Activated naive CD8-positive, alpha-beta T cell (primary cell): ENCODE measurements around the gene SMIM29.
"Not testable (repeated sequence)": the region's sequence is repeated elsewhere in the genome, so short reads cannot be mapped to it uniquely, and the experiment has no call there.

Source experiments
- H3K27ac Mint-ChIP-seq: one replicate; pipeline ENCODE4 v1.8.0; 2021; ENCODE audit warnings: mixed read lengths
- H3K27me3 Mint-ChIP-seq: one replicate; pipeline ENCODE4 v1.8.0; 2021; ENCODE audit warnings: mixed read lengths
- H3K36me3 Mint-ChIP-seq: one replicate; pipeline ENCODE4 v1.8.0; 2021; ENCODE audit warnings: mixed read lengths
- H3K4me1 Mint-ChIP-seq: one replicate; pipeline ENCODE4 v1.8.0; 2021; ENCODE audit warnings: low read depth, mixed read lengths
- H3K4me3 Mint-ChIP-seq: one replicate; pipeline ENCODE4 v1.8.0; 2021; ENCODE audit warnings: mild to moderate bottlenecking, mixed read lengths
- H3K9me3 Mint-ChIP-seq: one replicate; pipeline ENCODE4 v1.8.0; 2021; ENCODE audit warnings: low read depth, mixed read lengths

SMIM29 gene

DNA sequence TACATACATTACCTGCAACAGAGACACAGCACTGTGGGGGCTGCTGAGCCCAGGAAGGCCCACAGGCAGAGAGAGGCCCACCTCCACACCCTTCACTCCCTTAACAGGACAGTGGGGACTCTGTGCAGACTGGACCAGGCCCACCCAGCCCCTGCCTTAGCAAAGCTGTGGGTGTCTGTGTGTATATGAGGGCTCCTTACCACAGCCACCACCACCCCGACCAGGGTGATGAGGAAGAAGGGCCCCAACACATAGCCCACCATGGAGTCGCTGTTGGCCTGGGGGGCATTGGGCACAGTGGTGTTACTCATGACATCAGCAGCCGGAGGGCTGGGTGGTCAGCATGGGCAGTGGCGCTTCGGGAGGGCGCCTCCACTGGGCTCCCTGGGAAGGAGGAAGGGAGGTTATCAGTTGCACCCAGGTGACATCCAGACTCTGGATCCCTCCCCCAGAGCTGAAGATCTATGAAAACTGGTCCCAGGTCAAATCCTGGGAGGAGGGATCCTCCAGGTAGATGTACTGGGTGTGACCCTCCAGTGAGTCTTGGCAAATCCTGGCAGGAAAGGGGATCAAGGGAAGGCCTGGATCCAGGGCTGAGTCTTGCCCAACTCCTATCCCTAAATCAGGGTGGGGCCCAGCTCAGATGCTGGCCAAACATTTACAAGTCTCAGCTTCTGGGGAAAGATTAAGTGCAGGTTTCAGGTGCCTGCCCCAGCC is 1.2 kb downstream of the SMIM29 start:
- no peaks in the 10 kb centered on the region for H3K9me3 Mint-ChIP-seq
- H3K27me3 Mint-ChIP-seq: no peaks in the 10 kb centered on the region
- H3K36me3 Mint-ChIP-seq: peaks cover 4% of the 10 kb centered on the region
- peaks cover 52% of the 10 kb centered on the region for H3K4me1 Mint-ChIP-seq
- H3K27ac Mint-ChIP-seq: peak overlapping the region; percentile 86
- H3K4me3 Mint-ChIP-seq: peak overlapping the region; percentile 90

DNA sequence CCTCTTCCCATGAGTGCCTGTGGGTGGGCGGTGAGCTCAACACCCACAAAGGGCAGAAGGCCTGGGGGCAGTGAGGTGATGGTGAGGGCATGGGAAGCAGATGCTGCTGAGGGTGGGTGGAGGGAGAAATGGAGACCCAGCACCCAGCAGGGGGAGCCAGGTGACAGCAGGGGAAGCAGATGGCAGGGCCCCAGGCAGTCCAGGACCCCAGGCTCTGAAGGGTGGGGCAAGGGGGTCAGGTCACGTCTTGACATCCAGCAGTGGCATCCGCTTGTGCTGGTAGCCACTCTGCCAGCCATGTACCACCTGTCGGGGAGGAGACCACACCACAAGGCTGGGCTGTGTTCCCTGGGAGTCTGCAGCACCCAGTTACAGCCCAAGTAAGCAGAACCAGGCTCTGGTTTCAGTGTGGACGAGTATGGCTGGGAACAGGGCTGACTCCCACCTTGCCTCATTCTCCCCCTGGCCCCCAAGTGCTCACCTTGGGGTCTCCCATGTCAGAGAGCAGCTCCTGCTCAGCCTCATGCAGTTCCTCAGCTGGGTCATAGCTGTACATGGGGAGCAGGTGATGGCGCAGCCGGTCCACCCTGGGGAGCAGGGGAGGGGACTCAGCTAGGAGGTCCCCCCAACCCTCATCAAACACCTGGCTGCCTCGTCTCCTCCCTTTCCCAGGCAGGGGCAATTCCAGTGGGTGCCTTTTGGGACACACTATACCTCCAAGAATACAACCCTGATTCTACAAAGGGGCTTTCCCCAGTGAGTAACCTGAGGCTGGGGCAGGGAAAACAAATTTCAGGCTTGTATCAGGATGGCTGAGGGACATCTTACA is 2.0 kb downstream of the SMIM29 start:
- Mint-ChIP-seq H3K36me3 (peaks cover 4% of the 10 kb centered on the region), H3K4me1 (peaks cover 61% of the 10 kb centered on the region), H3K27me3 (no peaks in the 10 kb centered on the region), H3K9me3 (no peaks in the 10 kb centered on the region), H3K4me3 (peak overlapping the region; percentile 90), H3K27ac (peak overlapping the region; percentile 86)

DNA sequence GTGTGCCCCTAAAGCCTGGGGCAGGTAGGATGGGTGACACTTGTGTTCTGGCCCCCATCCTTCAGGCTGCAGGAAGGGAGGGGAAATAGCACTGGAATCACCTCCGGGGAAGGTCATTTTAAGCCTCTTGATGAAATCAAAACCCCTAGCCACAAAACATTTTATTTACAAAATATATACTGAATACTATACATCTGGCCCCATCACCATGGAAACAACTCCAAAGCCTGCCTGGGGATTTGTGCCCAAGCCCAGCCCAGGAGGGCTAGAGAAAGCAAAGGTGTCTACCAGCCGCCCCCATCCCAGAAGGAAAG is 2.6 kb downstream of the SMIM29 start:
- H3K36me3 Mint-ChIP-seq: peaks cover 4% of the 10 kb centered on the region
- peak overlapping the region; percentile 47 for H3K4me3 Mint-ChIP-seq
- peak overlapping the region; percentile 58 for H3K27ac Mint-ChIP-seq
- H3K9me3 Mint-ChIP-seq: no peaks in the 10 kb centered on the region
- H3K4me1 Mint-ChIP-seq: peaks cover 66% of the 10 kb centered on the region
- no peaks in the 10 kb centered on the region for H3K27me3 Mint-ChIP-seq

DNA sequence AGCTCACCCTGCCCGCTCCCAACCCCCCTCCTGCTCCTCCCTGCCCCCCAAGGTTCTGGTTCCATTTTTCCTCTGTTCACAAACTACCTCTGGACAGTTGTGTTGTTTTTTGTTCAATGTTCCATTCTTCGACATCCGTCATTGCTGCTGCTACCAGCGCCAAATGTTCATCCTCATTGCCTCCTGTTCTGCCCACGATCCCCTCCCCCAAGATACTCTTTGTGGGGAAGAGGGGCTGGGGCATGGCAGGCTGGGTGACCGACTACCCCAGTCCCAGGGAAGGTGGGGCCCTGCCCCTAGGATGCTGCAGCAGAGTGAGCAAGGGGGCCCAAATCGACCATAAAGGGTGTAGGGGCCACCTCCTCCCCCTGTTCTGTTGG is 3.1 kb downstream of the SMIM29 start:
- H3K27me3 Mint-ChIP-seq, H3K36me3 Mint-ChIP-seq, H3K9me3 Mint-ChIP-seq: not testable (repeated sequence)
- Mint-ChIP-seq H3K4me1 (peaks cover 70% of the 10 kb centered on the region), H3K4me3 (peak overlapping the region; percentile 54), H3K27ac (peak overlapping the region; percentile 76)

DNA sequence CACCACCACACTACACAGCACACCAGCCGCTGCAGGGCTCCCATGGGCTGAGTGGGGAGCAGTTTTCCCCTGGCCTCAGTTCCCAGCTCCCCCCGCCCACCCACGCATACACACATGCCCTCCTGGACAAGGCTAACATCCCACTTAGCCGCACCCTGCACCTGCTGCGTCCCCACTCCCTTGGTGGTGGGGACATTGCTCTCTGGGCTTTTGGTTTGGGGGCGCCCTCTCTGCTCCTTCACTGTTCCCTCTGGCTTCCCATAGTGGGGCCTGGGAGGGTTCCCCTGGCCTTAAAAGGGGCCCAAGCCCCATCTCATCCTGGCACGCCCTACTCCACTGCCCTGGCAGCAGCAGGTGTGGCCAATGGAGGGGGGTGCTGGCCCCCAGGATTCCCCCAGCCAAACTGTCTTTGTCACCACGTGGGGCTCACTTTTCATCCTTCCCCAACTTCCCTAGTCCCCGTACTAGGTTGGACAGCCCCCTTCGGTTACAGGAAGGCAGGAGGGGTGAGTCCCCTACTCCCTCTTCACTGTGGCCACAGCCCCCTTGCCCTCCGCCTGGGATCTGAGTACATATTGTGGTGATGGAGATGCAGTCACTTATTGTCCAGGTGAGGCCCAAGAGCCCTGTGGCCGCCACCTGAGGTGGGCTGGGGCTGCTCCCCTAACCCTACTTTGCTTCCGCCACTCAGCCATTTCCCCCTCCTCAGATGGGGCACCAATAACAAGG is 3.6 kb downstream of the SMIM29 start:
- peak overlapping the region; percentile 69 for H3K4me3 Mint-ChIP-seq
- peaks cover 74% of the 10 kb centered on the region for H3K4me1 Mint-ChIP-seq
- not testable (repeated sequence) for H3K9me3 Mint-ChIP-seq, H3K36me3 Mint-ChIP-seq, H3K27me3 Mint-ChIP-seq
- H3K27ac Mint-ChIP-seq: peak overlapping the region; percentile 76

DNA sequence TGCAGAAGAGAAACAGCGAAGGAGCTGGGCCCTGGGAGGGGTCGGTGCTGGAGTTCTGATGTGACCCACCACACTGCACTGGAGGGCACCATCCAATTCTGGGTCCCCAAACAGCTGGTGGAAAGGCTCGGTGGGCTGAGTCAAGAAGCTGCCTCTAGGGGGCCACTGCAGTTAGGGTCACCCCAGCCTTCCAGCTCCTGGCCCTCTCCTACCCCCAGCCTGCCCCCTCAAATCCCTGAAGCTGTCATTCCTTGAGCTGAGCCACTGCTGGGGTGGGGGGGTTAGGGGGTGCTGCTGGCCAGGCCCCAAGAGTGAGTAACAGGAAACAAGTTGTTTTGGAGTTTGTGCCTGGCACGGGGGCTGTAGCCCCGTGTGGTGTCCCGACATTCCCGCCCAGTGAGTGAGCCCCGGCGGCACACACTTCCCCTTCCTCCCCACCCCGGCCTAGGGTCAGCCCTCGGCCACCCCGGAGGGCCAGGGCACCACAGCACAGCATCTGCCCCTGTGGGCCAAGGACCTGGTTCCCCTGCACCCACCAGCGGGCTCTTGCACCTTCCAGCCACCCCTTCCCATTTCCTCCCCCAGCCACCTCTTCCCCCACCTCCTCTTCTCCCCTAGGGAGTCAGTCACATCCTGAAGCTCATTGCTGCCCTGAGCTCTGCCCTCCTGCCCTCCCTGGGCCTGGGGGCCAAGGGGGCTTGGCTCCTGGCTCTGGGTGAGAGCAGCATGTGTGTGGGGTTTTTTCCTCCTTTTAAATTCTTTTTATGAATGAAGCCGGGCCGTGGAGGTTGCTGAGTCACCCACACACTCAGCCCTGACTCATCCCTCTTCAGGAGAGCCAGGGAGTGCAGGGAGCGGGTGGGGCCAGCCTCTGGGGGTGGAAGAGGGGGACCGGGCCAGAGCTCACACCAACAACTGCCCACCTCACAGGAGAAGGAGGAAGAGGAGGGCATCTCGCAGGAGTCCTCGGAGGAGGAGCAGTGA is 4.6 kb downstream of the SMIM29 start:
- Mint-ChIP-seq H3K4me1 (peaks cover 80% of the 10 kb centered on the region), H3K27me3 (no peaks in the 10 kb centered on the region), H3K36me3 (peaks cover 10% of the 10 kb centered on the region), H3K9me3 (no peaks in the 10 kb centered on the region), H3K4me3 (peak overlapping the region; percentile 94), H3K27ac (peak overlapping the region; percentile 93)

DNA sequence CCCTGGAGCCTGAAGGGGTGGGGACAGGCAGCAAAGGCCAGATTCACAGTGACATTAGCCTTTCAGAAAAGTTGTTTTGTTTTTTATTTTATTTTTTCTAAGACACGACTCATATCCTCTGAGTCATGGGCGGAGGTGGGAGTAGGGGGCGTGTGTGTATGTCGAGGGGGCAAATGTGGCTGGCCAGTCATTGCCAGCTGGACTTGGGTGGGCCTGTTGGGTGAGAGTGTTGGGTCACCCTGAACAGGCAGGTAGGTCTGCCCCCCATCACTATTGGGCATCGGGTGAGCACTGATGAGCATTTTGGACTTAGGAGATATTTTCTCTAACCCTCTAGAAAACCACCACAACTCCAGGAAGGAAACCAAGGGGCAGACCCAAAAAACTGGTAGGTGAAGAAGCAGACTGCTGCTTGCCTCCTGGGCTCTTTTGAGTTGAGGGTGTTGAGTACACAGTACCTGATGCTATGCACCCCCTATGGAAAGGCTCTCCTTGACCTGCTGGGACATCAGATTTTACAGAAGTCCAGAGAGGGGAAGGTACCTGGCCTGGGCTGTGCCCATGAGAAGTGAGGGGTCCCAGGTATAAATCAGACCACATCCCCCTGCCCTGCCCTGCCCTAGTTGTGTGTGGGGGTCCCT is 5.6 kb downstream of the SMIM29 start:
- H3K4me3 Mint-ChIP-seq: peak overlapping the region; percentile 94
- peaks cover 12% of the 10 kb centered on the region for H3K36me3 Mint-ChIP-seq
- H3K27ac Mint-ChIP-seq: peak overlapping the region; percentile 93
- no peaks in the 10 kb centered on the region for H3K27me3 Mint-ChIP-seq
- H3K4me1 Mint-ChIP-seq: peaks cover 84% of the 10 kb centered on the region
- H3K9me3 Mint-ChIP-seq: no peaks in the 10 kb centered on the region

DNA sequence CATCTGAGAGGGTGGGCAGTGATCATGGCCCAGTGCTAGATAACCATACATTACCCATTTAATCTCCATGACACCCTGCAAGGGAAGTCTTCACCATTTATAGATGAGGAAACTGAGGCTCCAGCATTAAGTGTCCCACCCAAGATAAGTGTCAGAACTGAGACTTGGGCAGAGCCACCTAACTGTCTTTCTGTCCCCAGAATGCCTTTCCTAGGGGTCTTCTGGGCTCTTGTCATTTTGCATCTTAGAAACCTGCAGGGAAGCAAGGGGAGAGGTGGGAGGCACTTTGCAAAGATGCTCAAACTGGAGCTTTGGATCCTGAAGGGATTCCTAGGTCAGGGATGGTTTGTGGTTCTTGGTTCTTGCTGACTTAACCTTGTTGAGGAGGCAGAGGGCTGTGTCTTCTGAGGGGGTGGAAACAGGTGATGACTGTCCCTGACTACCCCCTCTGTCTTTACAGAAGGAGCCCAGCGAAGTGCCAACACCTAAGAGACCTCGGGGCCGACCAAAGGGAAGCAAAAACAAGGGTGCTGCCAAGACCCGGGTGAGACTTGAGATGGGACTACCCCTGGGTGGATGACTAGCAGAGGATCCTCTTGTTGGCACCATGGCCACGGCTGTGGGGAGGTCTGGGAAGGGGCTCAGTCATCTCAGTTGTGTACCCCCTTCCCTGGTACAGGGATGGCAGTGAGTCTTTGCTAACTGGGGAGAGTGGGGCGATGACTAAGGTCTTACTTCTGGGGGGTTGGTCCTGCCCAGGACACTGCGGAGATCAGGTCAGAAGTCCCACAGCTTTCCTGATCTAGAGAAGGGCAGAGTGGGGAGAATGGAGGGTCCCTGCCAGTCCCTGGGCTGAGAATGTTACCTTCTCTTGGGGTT is 6.3 kb downstream of the SMIM29 start:
- H3K9me3 Mint-ChIP-seq: no peaks in the 10 kb centered on the region
- no peaks in the 10 kb centered on the region for H3K27me3 Mint-ChIP-seq
- peak overlapping the region; percentile 94 for H3K4me3 Mint-ChIP-seq
- H3K36me3 Mint-ChIP-seq: peaks cover 12% of the 10 kb centered on the region
- H3K27ac Mint-ChIP-seq: peak overlapping the region; percentile 93
- H3K4me1 Mint-ChIP-seq: peaks cover 77% of the 10 kb centered on the region

DNA sequence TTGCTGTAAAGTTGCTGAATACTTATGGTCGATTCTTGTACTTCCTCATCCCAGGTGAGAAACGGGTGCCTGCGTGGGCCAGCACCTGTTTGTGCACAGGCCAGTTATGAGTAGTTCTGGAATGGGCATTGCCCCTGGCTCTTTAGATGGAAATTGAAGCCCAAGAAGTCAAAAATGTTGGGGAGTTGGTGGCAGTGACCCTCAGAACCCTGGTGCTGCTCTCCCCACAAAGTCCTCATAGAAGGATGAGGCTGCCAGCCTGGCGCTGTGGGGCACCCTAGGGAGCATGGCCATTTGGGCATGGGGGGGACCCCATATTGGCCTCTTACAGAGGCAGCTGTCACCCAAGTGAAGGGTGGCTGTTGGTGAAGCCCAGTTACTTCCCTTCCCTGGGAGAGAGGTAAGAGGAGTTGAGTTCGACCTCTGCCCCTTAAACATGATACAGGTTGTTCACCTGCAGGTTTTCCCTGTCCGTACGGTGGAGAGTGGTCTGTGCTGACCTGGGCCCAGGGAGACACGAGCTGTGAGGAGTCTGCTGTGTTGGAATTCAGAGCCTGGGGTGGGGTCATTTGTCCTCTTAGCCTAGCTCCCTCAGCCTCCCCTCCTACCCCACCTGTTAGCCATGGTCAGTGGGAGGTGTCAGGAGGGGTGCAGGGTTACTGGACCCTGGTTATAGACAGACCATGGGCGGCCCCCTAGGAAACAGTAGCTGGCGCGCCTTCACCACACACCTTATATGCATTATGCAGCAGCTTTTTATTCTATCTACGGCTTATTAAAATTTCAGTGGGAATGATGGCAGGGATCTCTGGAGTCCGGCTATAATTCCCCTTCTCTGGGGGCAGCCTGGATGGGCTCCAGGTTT is 7.2 kb downstream of the SMIM29 start:
- H3K27ac Mint-ChIP-seq: peak overlapping the region; percentile 93
- peak overlapping the region; percentile 94 for H3K4me3 Mint-ChIP-seq
- no peaks in the 10 kb centered on the region for H3K9me3 Mint-ChIP-seq
- H3K27me3 Mint-ChIP-seq: no peaks in the 10 kb centered on the region
- H3K36me3 Mint-ChIP-seq: peaks cover 12% of the 10 kb centered on the region
- H3K4me1 Mint-ChIP-seq: peaks cover 69% of the 10 kb centered on the region

DNA sequence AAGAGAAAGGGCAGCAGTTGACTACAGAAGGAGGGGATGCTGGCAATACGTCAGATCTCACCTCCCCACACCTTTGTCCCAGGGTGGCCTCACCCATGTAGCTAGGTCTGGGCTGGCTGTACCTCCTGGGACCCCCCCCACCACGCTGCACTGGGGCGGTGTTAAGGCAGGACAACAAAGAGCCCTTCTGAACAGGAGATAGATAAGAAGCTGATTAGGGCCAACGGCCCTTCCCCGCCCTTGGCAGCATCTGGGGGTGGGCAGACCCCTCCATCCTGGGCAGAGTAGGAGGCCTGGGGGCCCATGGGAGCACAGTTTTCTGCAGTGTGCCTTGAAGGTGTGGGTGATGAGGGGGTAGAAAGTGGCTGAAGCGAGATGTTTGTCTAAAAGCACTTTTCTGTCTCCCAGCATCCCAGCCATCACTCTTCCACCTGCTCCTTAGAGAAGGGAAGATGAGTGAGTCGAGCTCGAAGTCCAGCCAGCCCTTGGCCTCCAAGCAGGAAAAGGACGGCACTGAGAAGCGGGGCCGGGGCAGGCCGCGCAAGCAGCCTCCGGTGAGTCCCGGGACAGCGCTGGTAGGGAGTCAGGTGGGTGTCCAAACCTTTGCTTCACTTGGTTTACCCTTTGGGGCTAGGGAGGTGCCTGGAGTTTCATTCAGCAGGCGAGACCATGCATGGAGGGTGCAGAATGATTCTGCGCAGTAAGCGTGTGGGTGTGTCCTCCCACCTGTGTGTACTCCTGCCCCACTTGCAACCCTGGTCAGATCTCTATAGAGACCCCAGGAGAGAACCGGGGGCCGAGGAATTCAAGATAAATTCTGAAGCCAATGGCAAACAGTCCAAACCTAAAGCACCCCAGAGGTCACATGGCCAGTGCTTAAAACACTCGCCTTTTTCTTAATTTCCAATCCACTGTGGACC is 8.2 kb downstream of the SMIM29 start:
- Mint-ChIP-seq H3K27ac (peak overlapping the region; percentile 97), H3K4me1 (peaks cover 68% of the 10 kb centered on the region), H3K9me3 (no peaks in the 10 kb centered on the region), H3K4me3 (peak overlapping the region; percentile 94), H3K36me3 (peaks cover 12% of the 10 kb centered on the region), H3K27me3 (no peaks in the 10 kb centered on the region)

DNA sequence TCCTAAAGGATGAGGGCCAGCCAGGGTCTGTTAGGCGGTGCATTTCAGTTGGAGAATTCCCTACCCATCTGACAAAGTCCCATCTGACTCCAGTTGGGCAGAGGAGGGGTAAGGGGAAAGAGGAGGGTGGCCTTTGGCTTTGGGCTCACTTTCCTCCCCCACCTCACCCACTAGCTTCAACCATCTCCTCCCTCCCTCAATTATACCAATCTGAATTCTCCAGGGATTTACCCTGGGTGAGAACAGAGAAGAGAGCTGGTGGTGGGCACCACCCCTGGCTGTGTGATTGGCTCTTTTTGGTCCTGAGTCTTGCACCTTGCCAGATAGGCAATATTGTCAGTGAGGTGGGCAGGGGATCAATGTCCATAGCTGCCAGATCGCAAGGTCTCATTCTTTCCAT is 8.9 kb downstream of the SMIM29 start:
- H3K4me3 Mint-ChIP-seq: peak overlapping the region; percentile 94
- peaks cover 12% of the 10 kb centered on the region for H3K36me3 Mint-ChIP-seq
- H3K27me3 Mint-ChIP-seq: no peaks in the 10 kb centered on the region
- no peaks in the 10 kb centered on the region for H3K9me3 Mint-ChIP-seq
- H3K27ac Mint-ChIP-seq: peak overlapping the region; percentile 97
- peaks cover 62% of the 10 kb centered on the region for H3K4me1 Mint-ChIP-seq

DNA sequence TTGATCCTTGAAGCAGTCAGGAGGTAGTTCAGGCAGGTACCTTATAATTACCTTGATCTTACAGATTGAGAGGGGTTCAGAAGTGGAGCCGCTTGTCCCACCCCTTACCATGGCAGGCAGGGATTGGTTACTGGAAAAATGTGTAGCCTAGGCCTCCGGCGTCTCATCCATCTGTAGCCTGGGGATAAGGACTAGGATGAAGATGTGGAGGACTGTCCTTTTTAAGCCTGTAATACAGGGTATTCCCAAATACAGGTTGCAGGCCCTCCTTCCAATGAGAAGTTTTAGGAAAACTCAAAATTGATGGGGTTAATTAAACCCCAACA is 9.3 kb downstream of the SMIM29 start:
- peaks cover 12% of the 10 kb centered on the region for H3K36me3 Mint-ChIP-seq
- H3K27ac Mint-ChIP-seq: peak overlapping the region; percentile 97
- H3K4me1 Mint-ChIP-seq: peaks cover 61% of the 10 kb centered on the region
- no peaks in the 10 kb centered on the region for H3K9me3 Mint-ChIP-seq
- peak overlapping the region; percentile 94 for H3K4me3 Mint-ChIP-seq
- H3K27me3 Mint-ChIP-seq: no peaks in the 10 kb centered on the region
